M059J (cell line): Measurements from ENCODE around the gene TCP11. TPM values are rescaled to one million over a fixed set of nuclear protein-coding genes. Genes with fewer than 3 reads are reported as not detected.

Source experiments
- DNase-seq: peaks from one replicate; pipeline ENCODE4 v3.0.0-alpha.2; 2012; ENCODE audit warnings: low read depth
- total RNA-seq: library from RNA; depleted of rRNA; stranded (reverse); fragments of >200 nt; shearing (Covaris generic); gene quantifications from 2 replicates; pipeline ENCODE4 v1.2.3, GENCODE V29; 2014; rRNA removed

Gene TCP11
- total RNA-seq, result not detected in 2 replicates

DNA sequence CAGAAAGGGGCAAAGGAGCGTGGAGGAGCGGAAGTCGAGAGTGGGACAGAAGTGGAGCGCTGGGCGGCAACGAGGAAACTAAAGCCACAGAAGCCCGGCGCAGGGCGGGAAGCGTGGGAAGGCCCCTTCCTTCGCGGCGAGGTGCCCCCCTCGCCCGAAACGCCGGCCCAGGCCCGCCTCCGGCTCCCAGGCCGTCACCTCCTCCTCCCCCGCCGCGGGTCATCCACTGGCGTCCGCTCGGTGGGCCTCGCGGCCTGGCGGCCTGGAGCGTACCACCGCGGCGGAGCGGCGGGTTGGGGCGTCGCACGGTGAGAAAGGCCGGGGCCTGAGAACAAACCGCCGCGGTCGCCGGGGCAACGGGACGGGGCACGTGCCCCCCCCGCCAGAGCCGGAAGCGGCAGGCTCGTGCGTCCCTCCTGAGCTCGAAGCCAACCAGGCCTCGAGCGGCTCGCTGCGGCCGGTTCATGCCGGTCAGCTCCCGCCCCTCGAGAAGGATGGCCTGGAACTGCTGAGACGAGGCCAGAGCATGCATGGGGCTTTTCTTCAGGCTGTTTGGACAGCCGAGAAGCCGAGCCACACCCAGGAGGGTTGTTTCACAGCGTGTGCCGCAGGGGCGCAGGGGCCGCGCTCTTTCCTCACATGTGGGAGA, at the start of gene TCP11:
TSS of gene TCP11 (minus strand) at position 333 of the 649 bp plus-strand sequence. CDS start 469 bp downstream, outside the sequence.
- DNase-seq, result no peak

DNA sequence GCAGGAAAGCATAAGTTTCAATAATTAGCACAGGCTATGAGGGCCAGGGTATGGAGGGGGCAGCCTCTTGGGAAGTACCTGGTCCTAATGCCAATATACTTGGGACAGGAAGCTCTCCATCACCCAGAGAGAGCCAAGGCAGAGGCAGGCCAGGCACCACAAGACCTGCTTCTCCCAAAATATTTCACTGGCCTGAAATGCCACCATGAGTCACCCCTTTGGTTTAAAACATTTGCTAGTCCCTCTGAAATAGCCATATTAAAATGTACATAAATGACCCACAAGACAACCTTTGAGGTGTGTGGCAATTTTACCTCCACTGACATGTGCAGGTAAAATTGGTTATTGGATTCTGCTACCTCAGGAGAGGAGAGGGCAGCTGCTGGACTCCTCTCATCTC, 49.2 kb upstream of the TCP11 start:
- DNase-seq, result no peak

DNA sequence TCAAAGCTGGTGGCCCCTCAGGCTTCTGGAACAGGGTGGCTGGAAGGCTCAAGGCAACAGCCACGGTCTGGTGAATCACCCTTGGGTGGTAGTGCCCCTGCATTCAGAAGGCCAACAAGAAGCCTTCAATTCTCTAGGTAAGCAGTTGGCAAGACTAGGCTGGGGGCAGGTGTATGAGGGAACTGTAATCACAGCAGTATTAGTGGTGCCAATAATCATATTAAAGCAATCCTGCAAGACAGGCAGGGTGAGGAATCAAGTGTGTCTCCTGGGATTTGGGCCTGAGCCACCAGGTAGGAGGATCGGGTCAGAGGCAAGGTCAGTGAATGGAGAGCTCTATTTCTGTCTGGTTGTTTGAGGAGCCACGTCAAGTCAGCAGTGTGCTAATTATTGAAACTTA, 47.7 kb upstream of the TCP11 start:
- DNase-seq, result no peak

DNA sequence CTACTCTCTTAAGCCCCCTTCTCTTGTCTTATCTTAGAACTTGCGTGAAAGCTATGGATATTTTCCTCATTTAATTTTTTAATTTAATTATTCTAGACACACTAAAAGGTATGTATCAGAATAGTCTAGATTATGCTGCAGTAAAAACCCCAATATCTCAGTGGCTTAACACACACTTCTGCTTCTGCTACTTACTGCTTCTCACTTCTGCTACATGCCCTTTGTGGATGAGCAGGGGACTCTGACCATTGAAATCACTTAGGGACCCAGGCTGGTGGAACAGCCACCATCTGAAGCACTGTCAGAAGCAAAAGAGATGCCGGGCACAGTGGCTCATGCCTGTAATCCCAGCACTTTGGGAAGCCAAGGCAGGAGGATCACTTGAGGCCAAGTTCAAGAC, 45.4 kb upstream of the TCP11 start:
- DNase-seq, result no peak

DNA sequence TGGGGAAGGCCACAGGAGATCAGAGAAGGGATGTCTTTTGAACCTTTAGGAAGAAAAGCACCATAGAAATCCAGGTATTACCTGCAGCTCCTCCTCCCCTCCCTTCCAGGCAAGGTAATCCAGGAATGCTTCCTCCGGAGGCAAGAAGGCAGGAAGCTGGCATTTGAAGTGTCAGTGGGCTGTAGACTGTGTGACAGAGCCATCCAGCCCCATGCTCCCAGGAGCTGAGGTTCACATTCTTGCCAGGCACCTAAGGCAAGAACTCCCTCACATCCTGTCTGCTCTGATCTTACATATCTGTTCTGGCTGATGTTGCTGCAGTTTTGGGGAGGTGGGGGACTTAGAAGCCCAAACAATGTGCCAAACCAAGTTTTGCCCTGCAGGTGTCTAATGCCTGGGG, 44.8 kb upstream of the TCP11 start:
- no peak for DNase-seq

DNA sequence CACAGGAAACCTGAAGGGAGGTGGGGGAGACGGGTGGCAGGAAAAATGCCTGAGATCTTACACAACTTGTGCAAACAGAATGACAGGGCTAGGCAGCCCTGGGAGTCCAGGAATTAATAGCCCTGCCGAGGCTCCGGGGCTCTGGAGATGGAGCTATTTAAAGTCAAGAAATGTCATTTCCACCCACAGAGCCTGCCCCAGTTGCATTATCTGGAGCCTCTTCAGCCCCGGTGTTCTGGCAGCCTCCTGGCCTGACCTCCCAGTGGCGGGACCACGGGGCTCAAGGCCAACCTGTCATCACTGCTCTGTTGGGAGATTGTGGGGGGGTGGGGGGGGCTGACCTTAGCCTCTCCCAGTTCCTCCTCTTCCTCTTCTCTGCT, 44.2 kb upstream of the TCP11 start:
- peak; percentile 68 for DNase-seq

DNA sequence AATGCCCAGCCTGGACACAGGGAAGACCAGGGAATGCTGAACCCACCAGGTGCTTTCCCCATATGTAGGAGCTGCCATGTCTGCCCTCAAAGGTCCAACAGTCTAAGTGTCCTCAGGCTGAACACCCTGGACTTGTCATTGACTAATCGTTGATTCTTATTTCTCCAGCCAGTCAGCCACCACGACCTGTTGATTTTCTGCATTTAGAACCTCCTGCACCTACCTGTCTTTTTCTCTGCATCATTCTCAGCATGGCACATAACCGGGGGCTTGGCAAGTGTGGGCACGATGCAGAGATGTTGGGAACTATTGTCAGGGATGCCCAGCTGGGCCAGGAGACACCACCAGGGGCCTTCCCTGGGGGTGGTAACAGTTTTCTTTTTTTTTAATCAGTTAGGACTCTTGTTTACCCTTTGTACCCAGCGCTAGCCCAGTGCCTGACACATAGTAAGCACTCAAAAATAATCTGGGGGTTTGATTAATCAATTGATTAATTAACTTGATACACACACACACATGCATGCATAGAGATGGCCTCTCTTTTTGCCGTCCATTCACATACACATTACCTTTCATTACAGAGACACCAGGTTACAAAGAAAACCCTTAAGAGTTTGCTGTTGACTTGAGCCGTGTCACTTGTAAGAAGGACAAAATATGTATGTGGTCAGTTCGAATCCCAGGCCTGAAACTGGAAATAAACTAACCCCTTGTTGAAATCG, 43.6 kb upstream of the TCP11 start:
- DNase-seq, result no peak

DNA sequence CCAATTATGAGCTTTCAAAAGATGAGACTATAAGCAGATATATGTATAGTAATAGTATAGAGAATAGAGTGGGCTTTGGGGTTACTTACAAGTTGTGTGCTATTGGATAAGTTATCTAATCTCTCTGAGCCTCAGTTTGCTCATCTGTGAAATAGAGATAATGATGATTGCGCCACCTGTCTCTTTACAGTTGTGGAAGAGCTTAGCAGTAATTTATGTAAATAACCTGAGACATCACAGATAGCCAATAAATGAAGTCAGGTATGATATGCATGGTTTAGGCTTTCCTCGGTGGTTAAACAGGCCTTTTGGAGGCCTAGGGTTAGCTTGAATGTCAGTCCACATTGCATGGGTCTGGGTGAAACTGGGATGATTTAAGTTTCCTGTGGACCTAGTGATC, 42.8 kb upstream of the TCP11 start:
- no peak for DNase-seq

DNA sequence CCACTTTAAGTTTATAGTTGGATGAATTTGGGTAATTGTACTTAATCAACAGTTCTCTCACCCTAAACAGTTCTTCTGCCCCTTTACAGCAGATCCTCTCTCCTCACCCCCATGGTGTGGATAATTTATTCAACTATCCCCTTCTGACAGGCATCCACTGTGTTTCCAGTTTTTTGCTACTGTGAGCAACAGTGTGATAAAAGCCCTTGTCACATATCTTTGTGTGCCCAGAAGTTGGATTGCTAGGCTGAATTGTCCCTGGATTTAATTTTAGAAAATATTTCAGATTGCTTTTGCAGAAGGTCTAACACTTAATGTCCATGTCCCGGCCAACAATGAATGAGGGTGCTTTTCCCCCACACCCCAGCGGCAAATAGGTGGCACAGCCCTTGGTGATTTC, 42.1 kb upstream of the TCP11 start:
- no peak for DNase-seq

DNA sequence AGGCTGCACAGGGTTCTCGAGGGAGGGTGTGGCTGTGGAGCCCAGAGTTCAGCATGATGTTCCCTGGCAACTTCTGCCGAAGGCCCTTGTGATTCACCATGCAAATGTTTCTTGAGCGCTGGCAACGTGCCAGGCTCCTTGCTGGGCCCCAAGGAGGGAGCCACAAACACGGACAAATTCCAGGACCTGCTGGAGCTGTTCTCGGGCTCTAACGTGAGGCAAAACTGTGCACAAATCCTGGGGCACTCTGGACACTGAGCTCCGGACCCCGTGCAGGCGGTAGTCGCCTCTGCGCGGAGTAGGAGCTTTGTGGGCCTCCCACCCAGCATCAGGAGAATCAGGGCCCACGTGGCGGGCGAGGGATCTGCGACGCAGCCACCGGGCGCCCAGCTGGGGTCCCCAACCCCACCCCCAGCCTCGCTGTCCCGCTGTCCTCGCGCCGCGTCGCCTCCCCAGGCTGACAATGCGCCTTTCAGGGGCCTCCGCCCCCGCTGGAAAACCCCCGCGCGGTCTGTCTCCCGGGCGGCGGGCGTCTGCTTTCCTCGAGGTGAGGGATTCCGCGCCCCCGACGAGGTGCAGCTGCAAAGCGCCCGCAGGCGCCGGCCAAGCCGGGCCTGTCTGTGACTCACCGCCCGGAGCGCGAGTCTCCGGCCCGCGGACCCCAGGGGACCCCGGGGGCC, 40.9 kb upstream of the TCP11 start:
- DNase-seq, result peak; percentile 83

DNA sequence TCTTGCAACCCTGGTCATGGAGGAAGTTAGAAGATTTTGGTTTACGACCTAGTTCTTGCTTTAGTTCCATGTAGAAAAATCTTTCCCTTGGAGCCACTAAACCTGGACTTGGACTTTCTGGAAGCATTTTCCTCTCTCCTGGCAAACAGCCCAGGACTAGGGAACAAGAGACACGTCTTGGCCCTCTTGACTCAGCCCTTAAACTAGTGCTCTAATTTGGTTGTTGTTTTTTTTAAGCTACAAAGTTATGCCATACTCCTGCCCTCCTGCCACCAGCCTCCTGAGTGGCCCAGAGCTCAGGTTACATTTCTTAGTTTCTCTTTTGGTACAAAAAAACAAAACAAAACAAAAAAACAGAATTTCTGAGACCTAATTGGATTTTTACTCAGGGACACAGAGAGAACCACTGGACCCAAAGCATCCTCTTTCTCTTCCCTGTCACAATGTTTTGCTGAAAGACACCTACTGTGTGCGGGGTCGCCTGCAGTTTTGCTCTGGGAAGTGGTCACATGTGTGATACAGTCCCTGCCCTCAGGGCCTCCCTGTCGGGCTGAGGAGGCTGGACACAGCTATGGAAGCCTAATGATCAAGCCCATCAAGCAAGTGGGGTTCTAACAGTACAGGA, 40.3 kb upstream of the TCP11 start:
- peak; percentile 94 for DNase-seq

DNA sequence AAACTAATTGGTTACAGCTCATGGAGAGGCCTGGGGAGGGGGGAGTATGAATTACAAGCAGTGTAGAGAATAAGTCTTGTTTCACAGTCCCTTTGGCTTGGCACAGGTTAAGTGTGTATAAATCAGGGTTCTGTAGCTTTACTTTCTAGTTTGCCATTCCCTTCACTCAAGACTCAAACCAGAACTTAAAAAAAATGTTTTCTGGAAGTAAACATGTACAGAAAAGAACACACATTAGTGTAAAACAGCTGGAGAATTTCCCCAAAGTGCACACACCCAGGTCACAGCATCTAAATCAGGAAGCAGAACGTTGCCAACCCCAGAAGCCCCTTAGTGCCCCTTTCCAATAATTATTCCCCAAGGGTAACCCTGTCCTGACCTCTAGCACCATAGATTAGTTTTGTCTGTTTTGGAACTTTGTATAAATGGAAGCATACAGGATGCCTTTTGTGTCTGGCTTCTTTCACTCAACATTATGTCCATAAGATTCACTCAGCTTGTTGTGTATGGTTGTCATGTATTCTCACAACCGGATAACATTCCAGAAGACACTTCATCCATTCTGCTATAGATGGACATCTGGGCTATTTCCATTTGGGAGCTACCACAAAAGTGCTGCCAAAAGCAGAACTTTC, 38.9 kb upstream of the TCP11 start:
- DNase-seq, result no peak

DNA sequence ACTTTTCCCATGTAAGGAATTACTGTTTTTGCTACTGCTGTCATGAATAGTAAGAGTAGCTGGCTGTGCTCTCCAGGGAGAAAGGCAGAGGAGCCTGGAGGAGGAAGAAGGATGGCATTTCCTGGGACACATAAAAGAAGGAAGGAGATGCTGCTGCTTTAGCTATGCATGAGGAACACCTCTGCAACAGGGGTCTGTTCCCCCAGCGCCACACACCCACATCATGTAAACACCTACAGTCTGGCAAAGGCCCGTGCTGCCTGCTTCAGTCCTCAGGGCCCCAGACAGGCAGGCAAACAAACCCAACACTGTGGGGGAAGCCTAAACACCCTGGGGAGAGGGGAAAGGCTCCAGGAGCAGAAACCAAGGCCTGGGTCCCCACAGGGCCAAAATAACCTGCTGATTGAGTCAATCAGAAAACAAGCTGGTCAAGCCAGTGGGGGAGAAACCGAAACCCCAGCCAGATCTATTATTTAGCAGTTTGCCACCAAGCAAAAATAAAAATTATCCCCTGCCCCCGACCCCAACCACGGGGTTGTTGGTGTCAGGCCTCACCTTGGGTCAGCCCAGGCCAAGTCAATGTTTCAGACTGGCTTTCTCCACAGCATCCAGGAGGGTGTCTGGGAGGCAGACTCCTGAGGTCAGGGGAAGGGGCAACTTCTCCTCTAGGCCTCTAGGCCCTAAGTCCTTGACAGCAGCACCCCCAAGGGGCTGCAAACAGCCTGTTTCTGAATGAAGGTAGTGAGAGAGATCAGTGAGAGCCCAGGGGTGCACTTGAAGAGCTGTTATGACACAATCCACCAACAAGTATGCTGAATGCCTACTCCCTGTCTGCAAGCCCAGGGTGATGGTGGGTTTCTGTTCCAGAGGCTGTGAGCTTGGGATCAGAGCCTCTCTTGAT, 38.0 kb upstream of the TCP11 start:
- DNase-seq, result no peak

DNA sequence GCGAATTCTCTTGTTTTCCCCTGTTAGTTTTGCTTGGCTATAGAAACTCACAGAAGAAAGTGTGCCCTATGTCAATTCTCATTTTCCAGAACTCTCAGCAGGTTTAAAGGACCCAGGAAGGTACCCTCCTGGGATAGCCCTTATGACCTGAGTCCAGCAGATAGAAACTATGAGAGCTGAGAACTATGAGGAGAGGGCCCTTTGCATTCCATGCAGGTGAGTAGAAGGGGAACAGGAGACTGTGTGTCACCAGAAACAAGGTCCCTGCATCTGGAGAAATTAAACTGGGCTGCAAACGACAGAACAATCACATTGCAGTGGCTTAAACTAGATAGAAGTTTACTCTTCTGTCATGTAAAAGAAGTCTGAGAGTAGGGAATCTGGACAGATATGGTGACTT, 36.9 kb upstream of the TCP11 start:
- DNase-seq, result no peak

DNA sequence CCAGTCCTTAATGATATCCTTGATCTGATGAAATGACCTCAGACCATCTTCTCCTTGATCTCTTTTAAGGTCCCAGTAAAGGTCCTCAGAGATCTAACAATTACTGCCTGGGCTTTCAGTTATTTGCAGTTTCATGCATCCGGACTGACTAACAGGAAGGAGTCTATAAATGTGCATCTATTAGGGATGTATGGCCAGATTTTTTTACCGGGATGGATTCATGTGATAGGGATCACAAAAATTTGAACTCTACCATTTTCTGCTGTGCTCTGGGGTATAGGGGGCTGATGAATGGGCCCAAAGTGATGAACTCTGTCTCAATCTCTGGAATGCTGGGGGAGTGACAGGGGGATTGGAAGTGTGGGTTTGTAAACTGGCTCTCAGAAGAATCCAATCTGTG, 36.5 kb upstream of the TCP11 start:
- DNase-seq, result no peak

DNA sequence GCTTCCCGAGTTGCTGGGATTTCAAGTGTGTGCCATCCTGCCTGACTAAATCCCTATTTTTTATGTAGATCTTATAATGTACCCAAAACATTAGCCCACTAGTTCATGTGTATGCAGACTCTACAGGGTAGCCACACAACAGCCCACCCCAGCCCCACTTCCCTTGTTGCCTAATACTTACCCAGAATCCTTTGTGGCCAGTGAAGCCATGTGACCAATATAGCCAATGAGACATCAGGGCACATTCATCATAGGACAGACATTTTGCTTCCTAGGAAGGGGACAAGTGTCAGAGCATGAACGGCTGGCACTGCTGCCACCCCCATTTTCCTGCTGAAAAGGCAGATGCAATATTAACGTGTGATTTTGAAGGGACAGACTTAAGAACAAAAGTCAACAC, 36.0 kb upstream of the TCP11 start:
- no peak for DNase-seq

DNA sequence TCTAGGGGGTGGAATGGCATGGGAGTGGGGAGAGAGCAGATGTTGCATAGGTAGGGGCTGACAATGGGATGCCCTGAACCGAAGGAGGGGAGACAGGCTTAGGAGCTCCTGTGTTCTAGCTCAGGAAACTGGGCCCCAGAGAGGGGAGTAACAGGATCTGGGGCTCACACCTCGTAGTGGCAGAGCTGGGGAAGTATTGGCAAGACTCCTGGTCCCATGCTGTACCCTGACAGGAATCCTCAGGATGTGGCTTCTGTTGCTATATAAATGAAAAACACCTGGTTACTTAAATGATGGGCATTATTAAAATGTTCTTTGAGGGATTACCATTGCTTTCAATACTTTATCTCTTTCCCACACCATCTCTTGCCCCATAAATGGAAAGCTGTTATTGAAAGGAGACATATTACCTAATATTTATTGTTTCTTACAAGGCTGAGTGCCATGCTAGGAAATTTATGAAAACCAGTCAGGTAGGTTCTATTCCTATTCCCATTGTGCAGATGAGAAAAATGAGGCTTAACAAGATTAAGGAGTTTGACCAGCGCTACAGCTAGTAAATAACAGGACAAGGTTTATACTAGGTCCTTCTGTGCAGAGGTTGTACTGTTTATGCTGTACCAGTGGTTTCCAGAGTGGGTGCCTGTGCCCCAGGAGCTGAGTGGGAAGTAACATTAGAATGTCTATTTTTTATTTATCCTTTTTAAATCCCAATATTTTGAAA, 35.3 kb upstream of the TCP11 start:
- DNase-seq, result no peak

DNA sequence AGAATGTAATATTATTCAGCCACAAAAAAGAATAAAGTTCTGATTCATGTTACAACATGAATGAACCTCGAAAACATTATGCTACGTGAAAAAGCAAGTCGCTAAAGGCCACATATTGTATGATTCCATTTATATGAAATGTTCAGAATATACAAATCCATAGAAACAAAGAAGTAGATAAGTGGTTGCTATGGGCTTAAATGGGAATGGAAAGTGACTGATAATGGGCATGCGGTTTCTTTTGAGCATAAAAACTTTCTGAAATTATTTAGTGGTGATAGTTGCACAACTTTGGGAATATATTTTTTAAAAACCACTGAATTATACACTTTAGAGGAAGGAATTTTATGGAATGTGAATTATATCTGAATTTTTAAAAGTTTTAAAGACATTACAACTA, 33.4 kb upstream of the TCP11 start:
- no peak for DNase-seq

DNA sequence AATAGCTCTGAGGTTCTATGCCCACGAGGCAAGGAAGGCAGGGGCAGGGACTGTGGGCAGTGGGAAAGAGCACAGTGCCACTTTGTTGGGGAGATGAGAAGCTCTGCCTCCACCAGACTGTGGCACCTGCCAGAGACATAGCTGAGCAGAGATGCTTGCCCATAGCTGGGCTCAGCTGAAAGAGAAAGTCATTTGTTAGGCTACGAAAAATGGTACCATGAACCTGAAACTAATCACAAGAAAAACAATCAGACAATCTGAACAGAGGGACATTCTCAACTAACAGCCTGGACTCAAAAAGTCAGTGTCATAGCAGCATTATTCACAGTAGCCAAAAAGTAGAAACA, 32.9 kb upstream of the TCP11 start:
- DNase-seq, result no peak

DNA sequence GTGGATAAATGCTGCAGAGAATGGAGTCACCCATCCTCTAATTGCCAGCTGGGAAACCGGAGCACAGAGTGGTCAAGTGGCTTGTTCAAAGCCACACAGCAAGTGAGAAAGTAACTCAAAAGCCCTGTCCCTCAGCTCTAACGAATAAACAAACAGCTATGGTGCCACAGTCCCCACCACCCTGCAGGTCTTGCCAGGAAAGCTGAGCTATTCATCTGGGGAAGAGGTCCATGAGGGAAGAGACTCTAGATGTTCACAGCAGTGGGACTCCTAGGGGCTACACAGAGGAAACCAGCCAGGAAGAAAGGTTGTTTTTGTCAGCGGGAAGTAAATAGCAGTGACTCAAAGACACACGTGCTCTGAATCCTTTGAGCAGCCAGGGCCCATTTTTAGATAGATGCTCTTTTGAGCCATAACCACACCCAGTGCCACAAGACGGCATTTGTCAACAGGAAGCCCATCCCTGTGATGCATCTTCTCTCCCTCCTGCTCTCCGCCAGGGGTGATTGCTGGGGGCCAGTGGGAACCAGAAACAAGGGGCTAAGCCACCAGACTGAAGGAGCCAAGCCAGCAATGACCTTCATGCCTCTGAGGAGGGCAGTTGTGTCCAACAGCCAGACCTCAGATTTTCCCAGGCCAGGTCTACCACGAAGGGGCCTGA, 32.4 kb upstream of the TCP11 start:
- DNase-seq, result peak; percentile 44
